Stimulated activated CD4-positive, alpha-beta T cell treated with anti-CD3 and anti-CD28 coated beads, Interleukin-12 subunit alpha, Interleukin-12 subunit beta, amount 100 ng/mL, for 24 hours (primary cell): ENCODE results near the gene PDZD8.
"Not testable (repeated sequence)": the region's sequence is repeated elsewhere in the genome, so short reads cannot be mapped to it uniquely, and the experiment has no call there.

Experiments
- DNase-seq, 2 experiments: peaks; one replicate each; pipeline ENCODE4 v3.0.0-alpha.2; 2020; ENCODE audit warnings: low read depth in 2 of 2

PDZD8 gene

DNA sequence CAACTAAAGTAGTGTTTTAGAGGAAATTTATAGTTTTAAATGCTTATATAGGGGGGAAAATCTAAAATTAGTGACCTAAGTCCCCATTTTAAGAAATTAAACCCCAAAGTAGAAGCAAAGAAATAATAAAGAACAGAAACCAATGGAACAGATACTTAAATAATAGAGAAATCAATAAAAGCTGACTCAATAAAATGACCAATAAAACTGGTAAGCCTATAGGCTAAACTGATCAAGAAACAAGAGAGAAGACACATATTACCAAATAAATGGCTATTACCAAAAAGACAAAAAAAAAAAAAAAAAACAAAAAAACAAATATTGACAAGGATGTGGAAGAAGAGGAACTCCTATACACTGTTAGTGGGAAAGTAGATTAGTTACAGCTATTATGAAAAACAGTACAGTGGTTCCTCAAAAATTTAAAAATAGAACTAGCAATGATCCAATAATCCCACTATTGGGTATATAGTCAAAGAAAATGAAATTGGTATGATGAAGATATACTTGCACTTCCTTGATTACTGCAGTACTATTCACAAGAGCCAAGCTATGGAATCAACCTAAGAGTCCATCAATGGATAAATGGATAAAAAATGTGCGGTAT, 81.1 kb downstream of the PDZD8 start:
- DNase-seq, result no peak

DNA sequence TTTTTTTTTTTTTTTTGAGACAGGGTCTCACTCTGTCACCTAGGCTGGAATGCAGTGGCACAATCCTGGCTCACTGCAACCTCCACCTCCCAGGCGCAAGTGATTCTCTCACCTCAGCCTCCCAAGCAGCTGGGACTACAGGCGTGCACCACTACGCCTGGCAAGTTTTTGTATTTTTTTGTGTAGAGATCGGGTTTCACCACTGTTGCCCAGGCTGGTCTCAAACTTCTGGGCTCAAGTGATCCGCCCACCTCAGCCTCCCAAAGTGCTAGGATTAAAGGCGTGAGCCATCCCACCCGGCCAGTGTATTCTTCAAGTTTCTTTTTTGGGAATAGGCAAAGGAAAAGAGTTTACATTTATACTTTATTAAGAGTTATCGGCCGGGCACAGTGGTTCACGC, 84.4 kb downstream of the PDZD8 start:
- not testable (repeated sequence) for DNase-seq

DNA sequence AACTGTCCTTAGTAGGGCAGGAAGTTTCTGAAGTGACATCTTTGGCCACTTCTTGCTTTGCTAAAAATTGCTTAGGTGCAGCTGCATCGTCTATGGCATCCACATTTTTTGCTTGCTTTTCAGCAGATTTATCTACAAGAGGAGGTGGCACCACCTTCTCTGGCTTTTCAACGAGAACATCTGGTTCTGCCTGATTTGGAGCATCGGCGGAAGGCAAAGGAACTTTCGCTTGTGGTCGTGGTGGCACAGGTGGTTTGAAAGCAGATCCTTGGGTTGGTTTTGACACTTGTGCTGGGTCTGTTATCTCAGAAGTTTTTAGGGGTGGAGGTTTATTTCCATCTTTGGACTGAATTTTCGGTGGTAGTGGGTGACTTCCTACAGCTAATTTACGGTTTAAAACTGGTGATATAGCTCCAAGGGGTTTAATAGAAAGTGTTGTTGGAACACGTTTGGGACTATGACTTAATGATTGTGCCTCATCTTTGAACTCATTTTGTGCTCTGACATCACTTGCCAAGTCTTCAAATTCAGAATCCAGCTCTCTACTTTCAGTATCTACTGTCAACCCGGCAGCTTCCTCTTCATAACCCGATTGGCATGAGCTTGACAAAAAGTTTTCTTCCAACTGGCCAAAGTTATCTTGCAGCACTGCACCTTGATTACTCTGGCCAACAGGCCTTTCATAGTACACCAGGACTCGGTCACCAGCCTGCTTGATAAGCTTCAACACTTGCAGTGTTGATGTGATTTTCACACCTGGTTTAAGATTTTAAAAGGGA, 90.3 kb downstream of the PDZD8 start:
- DNase-seq, result no peak

DNA sequence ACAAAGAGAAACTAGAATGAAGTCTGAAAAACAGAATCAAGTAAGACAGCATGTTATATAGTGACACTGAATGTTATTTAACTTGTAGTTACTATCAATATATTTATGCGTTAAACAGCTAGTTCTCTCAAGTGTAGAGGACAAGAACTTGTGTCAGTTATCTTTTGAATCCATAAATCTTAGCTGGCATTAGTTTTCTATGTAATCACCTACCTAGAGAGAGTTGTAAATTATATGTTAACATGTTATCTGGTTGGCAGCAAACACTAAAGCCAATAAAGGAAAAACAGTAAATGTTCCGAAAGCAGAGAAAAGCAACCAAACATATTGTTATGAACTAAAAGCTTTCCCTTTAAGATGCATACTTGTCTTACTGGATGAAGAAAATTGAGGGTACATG, 97.6 kb downstream of the PDZD8 start:
- DNase-seq, result no peak

DNA sequence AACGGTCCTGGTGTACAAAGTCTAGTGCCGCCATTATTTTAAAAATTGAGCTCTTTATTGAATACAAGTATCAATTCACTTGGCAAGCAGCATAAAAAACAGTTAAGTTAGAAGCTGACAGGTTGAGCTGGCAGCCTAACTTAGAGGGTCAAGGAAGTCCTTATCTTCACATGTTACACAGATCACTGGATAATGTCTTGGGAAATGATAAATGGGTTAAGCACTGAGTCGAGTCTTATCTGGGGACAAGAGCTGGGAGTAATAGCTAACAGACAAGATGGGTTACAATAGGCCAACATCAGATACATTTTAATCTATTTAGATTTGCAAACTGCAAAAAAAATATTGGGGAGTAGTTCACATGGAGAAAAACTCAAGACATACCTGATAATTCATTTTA, 100.1 kb downstream of the PDZD8 start:
- no peak for DNase-seq

DNA sequence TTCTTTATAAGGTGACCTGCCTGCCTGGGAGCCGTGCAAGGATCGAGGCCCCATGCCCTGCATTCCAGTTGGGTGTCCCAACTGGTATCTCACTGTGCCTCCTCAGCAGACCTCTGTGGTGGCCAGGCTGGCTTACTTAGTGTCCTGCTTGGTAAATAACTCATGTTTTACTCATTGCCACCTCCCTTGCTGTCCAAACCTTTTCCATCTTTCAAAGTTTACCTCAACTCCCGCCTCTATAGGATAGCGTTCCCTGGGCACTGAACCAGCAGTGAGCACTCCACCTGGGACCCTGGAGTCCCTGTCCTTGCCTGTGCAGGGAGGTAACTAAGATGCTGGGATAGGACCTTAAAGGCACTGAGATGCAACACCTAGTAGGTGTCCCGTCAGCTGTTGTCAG, 100.7 kb downstream of the PDZD8 start:
- no peak for DNase-seq

DNA sequence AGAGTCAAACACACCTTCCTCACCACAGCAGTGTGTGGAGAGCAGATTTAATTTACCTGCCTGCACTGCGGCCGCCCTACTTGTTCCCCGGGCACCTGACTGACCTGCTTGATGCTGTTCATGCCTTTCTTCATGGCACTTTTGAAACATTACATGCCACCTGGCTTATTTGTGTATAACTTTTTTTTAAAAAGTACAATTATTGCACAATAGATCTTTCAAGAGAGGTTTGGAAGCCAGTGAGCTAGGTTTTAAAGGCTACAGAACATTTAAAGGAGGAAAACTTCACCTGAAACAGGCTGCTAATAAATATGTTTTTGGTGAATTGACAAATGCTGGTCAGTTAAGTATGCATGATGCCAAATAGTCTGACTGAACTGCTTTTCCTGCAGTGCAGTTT, 101.3 kb downstream of the PDZD8 start:
- DNase-seq, result no peak

DNA sequence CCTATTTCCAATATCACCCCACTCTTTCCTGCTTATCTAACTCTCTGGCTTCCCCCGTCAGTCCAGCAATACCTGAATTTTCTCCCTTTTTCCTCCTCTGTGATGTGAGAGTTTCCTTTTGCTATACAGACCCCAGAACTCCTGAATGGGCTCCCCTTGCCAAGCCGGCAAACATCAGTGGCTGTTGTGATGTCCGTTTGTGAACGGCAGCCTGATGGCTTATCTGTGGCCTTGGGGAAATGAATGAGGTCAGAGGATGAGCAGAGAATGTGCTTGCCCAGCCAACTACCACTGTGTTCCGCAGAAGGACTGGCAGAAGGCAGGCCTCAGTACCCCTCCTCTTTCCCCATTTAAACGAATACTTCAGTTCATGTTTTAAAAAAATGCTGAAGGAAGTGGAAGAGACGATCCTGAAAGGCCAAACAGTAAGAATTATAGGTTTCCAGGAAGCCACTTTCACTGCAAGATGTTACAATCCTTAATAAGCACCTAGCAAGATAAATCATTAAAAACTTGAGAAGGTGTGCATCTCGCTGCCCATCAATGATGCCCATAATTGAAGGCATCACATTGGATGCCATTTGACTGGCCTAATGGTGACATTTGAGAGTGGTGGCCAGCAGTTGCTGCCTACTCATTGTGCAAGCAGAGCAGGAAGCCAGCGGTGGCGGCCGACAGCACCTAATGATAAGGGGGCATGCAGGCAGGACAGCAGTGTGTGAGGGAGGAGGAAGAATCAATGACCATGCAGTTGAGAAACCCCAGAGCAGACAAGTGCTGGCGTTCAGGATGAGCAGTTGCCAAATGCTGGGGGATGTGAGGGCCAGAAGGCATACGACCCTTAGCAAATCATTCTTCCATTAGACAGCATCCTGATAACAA, 102.8 kb downstream of the PDZD8 start:
- no peak for DNase-seq

DNA sequence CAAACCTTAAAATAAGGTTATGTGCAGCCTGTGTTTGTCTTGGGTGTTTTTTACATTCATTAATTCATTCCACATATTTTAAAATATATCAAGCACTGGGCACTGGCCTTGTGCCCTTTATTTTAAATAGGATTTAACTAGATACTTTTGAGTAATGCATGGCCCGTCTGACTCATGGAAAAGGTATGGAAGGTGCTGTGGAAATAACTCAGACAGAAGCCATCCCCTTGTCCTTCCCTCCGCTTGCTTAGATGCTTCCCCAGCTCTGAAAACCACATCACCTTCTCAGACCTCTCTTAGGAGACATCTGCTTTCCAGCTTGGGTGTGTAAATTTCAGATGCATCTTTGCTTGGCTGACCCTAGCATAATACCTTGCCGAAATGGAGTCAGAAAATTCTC, 103.8 kb downstream of the PDZD8 start:
- no peak for DNase-seq

DNA sequence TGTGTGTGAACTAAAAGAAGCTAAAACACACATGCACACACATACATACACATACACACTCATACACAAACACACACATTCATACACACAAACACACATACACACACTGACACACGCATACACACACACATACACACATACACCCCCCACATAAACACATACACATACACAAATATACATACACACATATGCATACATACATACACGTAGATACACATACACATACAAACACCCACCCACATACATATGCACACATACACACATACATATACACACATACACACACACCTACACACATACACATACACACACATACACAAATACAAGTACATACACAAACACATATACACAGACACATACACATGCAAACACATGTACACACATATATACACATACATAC, 106.3 kb downstream of the PDZD8 start:
- no peak for DNase-seq

DNA sequence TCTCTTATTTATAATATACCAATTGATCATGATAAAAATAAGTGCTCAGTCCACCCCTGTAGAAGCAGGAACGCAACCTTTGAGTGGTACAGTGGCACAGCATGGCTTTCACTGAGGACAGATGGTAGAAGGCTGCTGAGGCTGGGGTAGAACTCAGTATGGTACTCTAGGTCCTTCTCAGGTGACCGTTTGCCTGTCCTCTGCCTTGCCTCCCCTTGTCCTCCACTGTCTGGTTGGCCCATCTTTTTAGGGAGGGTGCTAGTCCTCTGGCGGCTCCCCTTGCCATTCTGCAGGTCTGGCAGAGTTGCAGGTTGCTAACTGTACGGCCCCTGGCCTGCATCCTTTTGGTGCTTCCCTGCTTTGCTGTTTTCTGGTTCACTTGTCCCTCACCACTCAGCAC, 107.0 kb downstream of the PDZD8 start:
- DNase-seq, result no peak

DNA sequence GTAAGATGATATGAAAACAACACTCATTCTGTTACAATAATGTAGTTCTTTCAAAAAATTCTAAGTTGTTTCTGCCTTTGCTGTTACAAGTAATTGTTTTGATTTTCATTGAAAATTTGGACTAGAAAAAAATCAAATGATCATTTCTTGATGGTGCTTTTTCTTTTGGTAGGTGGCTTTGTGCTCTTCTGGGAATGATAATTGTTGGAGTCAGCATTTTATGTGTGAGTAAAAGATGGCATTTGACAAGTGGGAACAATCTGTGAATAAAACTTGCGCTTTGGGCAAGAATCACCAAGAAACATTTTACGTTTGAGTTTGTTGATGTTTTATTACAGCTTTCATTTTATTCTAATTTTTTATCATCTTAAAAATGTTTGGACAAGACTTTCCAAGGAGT, 108.4 kb downstream of the PDZD8 start:
- no peak for DNase-seq

DNA sequence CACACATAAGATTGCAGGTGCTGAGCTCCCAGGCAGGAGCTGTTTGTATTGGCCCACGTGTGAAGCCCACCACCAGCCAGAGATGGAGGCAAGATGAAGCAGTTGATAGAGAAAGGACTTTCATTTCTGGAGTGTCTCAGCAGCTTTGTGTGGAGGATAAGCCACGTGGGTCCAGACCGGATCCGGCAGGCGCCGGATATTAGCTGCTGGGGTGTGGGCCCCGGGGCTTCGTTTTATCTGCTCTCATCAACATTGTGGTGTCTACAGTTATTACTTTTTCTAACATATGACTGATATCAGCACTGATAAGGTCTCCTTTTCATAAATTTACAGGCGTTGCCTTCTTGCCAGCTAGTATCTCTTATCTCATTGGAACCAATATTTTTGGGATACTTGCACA, 108.8 kb downstream of the PDZD8 start:
- DNase-seq, result no peak

DNA sequence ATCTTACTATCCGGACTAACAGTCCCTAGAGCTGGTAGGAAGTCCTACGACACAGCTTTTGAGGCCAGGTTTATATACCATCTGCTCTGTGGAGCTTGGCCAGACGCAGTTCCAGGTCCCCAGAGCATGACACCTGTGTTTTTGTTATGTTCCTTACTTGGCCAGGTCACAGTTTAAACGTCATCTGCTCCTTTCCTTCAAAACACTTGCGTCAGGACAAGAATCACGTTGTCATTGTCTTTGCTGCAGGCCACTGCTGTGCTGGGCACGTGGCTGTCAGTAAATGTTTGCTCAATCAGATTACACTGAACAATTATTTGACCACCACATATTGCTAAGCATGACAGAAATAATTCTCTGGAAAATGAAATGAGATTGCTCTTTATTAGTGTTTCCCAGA, 110.5 kb downstream of the PDZD8 start:
- DNase-seq, result no peak

DNA sequence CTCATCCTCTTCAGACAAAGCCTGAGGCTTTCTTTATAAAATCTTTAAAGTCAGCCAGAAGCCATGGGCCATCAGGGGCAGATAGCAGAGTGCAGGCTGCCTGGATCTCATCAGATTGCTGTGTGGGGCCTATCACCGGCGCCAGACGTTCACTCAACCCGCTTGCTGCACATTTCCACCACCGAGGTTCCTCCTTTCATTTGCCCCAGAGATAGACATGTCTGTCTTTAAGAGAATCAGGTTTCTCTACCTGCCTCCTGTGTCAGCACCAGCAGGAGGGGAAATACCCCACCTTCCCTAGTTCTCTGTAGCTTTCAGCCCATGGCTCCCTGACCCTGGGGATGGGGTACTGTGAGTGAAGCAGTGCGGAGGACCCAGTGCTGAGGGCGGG, 112.3 kb downstream of the PDZD8 start:
- DNase-seq, result no peak

DNA sequence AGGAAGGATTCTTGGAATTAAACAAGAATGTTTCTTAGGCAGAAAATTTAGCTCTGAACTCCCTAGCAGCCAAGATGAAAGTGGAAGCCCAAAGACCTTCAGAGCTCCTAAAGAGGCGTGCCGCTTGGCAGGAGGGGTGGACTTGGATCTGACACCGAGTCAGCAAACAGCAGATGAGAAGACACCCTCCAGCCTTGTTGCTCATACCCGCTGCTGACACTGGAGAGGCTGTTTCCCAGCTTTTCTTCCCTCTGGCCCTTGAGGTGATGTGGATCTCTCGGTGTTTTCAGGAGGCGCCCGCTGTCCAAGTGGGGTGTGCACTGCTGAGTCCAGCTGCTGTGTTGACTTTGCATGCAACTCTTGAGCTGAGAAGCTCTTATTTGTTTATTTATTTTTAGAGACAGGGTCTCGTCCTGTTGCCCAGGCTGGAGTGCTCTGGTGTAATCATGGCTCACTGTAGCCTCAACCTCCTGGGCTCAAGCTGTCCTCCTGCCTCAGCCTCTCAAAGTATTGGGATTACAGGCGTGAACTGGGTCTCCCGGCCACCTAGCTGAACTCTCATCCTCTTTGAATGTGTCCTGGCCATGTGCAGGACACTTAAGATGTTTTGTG, 112.8 kb downstream of the PDZD8 start:
- DNase-seq, result no peak

DNA sequence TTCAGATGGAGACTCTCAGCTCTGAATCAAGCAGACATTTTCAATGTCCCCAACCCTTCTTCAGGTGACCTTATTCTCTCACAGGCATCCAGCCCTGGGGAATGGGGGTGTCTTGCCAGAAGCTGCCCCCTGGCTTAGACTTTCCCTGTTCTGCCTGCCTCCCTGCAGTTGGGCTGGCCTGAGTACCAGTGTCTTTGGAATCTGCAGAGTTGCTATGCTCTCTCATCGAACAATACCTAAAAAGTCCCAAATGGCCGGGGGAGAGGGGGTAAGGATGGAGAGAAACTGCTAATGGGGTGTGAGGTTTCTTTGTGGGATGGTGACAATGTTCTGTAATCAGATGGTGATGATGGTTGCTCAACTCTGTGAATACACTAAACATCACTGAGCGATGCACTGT, 113.7 kb downstream of the PDZD8 start:
- no peak for DNase-seq

DNA sequence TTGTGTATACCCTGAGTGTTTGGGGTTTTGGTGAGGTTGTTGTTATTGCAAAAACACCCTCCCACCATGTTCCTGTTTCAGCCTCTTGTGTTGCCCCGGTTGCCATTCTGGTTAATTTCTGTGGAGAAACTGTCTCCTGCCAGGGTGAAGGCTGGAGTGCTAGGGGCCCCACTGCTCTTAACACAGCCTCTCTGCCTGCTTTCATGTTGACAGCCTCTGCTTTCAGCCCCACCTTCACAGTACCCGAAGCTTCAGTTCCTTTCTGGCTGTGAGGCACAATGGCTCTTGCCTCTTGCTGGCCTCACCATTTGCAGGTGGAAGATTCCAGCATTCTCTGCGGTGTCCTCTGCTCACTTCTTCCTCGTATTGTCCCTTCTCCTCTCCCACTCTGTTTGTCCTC, 115.2 kb downstream of the PDZD8 start:
- no peak for DNase-seq

DNA sequence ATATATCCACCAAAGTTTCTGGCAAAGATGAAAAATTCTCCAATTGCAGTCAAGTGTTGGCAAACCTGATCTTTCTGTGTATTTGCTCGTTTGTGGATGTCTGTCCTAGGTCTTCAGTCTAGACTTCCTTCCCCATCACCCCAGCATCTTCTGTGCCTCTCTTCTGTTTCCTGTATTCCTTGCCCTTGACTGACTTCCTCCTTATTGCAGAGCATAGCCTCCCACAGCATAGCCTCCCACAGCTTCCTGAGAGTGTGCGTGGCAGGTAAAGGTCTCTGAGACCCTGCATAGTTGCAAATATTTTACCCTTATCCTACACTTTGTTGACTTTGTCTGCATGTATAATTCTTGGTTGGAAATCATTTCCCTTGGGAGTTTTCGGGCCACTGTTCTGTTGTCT, 116.0 kb downstream of the PDZD8 start:
- no peak for DNase-seq

DNA sequence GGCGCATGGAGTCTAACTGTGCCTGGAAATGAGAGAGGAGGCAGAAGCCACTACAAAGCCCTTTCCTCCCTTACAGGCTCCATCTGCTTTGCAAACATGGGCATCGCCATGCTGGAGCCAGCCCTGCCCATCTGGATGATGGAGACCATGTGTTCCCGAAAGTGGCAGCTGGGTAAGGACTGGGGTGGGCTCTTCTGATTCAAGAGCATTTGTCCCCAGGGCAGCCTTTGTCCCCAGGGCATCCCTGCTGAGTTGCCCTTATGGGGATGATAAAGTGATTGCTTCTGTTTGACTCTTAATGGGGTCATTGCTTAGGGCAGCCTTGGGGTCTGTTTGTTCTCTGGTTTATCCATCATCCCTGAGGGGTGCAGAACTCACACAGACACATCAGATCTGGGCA, 117.5 kb downstream of the PDZD8 start:
- no peak for DNase-seq

DNA sequence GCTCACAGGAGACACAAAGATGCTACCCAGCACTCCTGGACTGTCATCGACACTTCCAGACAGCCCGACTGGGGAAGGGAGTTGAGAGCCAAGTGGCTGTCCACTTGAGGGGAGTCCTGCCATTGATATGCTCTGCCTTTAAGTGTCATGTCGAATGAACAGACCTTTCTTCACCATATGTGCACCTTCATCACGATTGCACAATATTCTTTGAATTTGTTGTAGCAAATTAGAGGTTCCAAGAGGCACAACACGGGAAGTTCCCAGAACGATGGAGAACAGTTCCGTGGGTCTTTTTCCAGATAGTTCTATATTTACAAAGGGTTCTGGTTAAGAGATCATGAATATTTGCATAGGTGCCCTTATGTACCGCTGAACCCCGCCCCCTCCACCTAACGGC, 118.3 kb downstream of the PDZD8 start:
- DNase-seq, result no peak

DNA sequence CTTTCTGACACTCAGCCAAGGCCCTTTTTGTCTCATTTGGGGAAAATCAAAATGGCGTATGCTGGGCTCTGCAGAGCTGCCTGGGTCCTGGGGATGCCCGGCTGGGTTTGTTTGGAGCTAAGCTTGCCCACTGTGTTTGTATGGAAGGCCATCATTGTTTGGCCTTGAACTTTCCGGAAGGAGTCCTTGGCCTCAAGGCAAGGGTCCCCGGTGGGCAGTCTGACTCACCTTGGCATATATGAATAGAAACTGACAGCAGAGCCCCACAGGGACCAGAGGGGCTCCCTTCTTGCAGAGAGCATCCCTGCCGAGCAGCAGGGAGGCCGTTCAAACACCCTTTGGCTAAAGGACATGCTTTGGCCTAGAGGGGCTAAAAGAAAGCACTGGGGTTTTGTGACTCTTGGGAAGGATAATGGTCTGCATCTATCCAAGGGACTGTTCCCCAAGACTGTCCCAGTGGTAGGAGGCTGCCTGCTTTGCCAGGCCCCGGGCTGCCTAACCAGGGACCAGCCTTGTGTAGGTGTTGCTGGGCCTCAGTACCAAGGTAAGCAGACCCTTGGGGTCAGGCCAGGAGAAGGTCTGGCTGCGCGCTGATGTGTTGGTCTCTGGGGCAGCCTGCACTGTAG, 119.3 kb downstream of the PDZD8 start:
- no peak for DNase-seq
